ENCODE data around the gene KIRREL3.
"Not testable (repeated sequence)": the region's sequence is repeated elsewhere in the genome, so short reads cannot be mapped to it uniquely, and the experiment has no call there.

Gene KIRREL3

DNA sequence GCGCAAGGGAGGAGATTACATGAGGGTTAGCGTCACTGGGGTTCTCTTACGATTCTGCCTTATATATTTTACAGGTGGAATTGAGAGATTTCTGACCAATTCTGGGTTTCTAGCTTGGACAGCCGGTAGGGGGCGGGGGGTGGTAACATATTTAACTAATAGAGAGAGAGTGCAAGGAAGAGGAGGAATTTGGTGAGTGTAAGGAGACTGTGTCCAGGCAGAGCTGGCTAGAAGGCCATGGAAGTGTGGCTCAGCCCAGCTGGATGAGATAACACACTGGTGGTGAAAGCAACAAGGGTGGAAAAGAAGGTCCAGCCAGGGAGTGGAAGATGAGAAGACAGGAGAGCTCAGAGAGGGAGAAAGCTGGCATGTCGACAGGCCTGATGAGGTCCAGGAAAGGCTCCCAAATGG is 588.6 kb downstream of the KIRREL3 start:
- no peak for DNase-seq (ENCODE audit: low read depth in 1 of 2, low spot score in 1 of 2)

DNA sequence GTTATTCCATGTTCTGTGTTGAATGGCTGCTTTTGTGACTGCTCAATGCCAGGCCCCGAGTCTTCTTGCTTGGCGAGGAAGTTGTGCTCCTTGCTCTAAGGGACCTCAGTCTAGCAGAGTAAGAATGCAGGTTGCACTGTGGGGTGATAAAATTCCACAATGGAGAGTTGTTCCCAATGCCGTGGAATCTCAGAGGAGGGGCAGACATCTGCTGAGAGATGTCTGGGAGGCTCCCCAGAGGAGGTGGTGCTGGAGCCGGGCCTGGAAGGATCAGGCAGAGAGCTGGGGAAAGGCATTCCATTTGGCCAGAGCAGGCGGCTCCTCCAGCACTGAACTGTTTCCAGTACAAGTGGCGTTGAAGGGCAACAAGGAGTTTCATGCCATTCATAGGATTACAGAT is 589.9 kb downstream of the KIRREL3 start:
- no peak for DNase-seq (ENCODE audit: low read depth in 1 of 2, low spot score in 1 of 2)

DNA sequence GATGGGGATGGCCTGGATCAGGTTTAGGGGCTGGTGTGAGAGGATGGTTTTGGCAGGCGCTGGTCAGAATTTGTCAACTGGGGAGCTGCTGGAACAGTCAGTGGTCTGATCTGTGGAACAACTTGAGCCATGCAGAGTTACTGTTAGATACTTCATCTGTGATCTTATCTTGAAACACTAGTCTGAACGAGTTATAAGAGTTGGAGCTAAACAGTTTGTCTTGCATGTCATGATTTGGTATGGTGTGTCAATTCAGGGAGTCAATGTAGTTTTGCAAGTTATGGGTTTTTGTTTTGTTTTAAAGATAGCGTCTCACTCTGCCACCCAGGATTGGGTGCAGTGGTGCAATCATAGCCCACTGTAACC is 591.0 kb downstream of the KIRREL3 start:
- no peak for DNase-seq (ENCODE audit: low read depth in 1 of 2, low spot score in 1 of 2)

DNA sequence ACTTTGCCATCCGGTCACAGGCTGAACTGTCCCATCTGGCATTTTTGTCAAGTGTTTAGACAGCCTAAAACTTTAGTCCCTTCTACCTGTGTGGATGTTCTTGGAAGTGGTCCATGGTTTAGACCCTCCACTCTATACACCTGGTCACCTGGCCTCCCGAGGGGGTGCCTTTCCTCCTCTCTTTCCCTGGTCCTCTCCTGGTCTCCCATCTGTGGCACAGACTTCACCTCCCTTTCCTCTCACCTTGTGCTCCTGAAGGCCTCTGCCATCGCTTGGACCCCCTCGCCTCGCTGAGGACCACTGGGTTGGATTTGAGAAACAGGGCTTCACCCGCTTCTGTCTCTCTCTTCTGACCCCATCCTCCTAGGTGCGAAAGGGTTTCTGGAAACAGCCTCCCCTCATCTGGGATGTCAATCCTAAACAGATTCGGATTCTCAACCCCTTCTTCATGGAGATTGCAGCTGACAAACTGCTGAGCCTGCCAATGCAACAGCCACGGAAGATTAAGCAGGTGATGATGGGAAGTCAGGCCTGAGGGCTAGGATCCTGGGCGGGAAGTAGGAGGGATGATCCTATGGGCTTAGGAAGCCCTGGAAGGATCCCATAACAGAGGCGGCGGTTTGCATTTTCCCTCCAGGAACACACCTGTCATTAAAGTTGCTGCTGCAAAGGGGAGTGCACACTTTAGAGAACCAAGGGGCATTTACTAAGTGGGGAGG is 591.5 kb downstream of the KIRREL3 start:
- DNase-seq (ENCODE audit: low read depth in 1 of 2, low spot score in 1 of 2): no peak

DNA sequence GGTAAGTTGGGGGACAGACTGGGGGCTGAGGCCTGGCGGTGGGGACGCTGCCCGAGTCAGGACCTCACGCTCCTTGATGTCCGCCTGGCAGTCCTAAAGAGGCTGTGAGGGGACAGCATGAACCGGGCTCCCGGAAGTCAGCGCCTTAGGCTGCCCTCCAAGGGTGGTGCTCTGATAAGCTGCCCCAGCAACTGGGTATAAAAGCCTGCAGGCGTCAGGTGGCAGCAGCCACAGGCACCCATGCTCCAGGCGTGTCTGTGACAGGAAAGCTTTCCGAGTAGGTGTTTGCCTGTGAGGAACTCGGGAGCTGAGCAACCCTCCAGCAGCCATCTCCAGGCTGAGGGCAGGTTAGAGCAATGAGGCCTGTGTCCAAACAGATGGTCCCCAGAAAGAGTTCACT is 592.1 kb downstream of the KIRREL3 start:
- DNase-seq (ENCODE audit: low read depth in 1 of 2, low spot score in 1 of 2): no peak

DNA sequence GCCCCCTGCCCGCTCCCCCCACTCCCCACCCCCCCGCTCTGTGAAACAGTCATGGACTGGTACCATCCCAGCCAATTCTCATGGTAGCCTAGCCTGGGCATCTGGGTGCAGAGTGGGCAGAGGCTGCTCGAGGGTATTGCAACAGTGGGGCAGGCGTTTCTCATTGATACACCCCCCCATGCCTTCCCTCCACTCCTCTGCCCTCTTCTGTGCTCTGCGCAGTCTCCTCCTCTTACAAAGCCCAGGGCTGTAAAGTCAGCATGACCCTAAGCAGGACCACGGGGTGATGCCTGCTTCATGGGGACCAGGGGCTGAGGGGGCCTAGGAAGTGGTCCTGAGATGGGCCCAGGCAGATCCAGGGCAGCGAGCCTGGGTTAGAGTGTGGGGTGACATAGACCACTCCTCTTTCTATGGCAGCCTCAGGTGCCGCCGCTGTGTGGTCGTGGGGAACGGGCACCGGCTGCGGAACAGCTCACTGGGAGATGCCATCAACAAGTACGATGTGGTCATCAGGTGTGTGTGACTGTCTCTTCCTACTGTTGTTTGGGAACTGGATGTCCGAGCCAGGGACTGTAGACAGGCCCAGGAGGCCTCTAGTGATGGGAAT is 592.8 kb downstream of the KIRREL3 start:
- no peak for DNase-seq (ENCODE audit: low read depth in 1 of 2, low spot score in 1 of 2)

DNA sequence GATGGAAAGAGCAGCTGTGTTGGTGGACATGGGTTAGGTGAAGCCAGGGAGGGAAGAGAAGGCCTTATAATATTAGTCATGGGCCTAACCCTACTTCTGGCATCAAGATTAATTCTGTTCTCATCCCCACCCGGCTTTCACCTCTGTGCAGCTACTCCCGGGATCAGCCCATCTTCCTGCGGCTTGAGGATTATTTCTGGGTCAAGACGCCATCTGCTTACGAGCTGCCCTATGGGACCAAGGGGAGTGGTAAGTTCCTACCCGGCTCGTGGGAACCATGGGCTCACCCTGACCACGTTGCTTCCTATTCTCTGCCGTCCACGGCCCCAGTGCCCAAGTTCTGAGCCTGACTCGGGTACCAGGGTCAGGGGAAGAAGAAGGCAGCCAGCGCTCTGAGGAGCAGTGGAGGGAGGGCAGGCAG is 593.5 kb downstream of the KIRREL3 start:
- no peak for DNase-seq (ENCODE audit: low read depth in 1 of 2, low spot score in 1 of 2)

DNA sequence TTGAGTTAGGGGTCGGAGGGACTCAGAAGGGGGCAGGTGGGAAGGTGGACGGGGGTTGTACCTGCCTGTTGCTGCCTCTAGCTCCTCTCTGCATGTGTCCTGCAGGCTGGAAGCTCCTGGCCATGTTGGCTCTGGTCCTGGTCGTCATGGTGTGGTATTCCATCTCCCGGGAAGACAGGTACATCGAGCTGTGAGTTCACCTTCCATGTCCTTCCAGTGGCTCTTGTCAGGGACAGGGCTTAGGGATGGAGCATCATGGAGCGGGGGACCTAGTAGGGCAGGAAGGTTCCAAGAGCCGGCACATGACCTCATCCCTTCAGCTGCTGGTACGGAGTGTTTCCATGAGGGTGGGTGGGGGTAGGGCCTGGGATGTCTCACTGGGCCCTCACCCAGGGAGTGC is 594.2 kb downstream of the KIRREL3 start:
- no peak for DNase-seq (ENCODE audit: low read depth in 1 of 2, low spot score in 1 of 2)

DNA sequence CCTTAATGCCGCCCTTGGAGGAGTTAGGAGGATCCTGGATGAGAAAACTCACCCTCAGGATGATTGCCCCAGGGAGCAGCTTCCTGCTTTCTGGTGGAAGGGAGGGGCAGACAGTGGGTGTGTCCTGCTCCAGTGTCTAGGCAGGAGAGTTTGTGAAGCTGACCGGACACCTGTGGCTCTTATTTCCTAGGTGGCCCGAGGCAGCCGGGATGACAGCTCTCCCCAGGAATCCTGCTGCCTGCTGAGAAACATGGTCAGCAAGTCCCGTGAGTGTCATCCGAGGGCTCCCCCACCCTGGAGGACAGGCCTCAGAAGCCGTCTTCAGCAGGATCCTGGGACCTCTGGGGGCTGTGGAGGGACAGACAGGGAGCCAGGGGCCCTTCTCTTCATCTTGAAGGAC is 594.7 kb downstream of the KIRREL3 start:
- DNase-seq (ENCODE audit: low read depth in 1 of 2, low spot score in 1 of 2): no peak

DNA sequence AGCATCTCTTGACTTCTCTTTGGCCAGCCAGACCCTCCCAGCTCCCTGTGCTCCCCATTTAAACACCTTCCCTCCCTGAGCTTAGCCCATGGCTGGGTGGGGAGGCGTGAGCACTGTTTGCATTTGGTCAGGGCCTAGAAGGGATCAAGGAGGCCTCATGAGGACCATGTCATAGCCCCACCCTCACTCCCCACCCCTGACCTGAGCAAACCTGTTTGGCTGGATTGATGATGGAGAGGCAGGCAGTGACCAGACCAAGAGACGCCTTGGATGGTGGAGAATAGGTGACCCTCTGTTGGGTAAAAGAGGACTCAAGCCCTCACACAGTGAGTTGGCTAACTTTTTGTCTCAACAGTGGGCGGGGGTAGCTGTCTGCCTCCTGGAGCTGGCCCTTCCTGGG is 595.2 kb downstream of the KIRREL3 start:
- DNase-seq (ENCODE audit: low read depth in 1 of 2, low spot score in 1 of 2): no peak

DNA sequence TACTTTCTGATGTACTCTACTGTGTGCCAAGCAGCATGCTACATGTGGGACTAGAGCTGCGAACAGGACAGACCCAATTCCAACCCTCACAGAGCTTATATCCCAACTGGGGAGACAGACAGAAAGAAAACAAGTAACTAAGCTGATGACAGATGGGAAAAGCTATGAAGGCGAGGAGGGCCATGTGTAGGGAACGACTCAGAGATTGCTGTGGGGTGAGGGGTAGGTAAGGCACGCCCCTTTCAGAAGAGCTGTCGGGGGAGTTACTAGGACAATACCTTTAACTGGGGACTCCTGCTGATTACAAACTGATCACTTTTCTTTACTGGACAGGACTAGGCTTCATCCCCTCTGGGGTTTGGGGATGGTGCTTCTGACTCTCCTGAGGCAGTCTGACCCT is 596.2 kb downstream of the KIRREL3 start:
- no peak for DNase-seq (ENCODE audit: low read depth in 1 of 2, low spot score in 1 of 2)

DNA sequence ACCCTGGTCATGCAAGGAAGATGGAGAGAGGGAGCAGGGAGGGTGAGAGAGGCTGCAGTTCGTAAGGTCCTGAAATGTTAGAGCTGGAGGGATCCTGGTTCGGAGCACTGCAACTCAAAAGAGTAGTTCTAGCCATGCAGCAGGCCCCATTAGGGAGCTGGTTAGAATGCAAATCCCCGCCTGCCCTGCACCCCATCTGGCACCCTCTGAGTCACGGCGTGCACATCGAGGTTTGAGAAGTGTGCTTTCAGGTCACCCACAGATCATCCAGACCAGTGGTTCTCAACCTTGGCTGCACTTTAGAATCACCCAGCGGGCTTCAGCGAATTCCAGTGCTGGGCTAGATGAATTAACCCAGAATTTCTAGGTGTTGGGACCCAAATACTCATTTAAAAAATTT is 596.9 kb downstream of the KIRREL3 start:
- no peak for DNase-seq (ENCODE audit: low read depth in 1 of 2, low spot score in 1 of 2)

DNA sequence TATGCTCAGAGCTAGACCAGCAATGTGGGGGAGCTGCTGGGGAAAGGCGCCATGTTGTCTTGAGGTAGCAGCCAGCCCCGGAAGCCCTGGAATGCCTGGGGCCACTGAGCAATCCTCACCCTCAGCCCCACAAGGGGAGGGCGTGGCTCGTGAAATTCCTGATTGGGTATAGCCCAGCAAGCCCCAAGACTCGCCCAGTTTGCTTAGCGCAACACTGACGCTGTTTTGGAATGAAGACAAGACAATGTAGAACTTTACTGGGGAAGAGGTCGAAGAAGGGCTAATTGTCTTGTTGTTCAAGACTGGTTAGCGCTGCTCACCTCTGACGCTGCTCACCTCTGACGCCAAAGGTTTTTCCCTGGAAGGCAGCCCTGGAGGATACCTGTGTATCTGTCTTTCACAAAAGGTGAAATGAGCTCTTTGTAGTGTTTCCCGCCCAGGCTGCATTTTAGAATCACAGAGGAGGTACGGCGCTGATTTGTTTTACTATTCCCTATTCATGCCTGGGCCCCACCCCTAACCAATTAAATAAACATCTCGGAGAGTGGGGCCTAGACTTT is 597.5 kb downstream of the KIRREL3 start:
- no peak for DNase-seq (ENCODE audit: low read depth in 1 of 2, low spot score in 1 of 2)

DNA sequence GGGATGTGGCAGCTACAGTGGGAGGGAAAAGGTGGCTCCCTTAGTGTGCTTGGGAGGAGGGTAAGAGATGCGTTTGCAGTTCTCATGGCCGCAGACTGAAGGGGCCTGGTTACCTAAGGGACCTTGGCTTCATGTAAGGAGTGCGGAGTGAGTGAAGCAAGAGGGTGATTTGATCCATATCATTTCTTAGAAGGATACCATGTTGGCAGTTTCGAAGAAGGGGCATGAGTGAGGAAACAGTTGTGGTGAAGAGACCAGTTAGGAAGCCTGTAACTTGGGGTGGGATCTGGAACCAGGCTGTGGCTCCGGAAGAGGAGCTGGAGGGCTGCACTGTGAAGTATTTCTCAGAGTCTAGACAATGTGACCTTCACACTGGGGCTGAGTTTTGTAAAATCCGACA is 600.1 kb downstream of the KIRREL3 start:
- DNase-seq (ENCODE audit: low read depth in 1 of 2, low spot score in 1 of 2): no peak

DNA sequence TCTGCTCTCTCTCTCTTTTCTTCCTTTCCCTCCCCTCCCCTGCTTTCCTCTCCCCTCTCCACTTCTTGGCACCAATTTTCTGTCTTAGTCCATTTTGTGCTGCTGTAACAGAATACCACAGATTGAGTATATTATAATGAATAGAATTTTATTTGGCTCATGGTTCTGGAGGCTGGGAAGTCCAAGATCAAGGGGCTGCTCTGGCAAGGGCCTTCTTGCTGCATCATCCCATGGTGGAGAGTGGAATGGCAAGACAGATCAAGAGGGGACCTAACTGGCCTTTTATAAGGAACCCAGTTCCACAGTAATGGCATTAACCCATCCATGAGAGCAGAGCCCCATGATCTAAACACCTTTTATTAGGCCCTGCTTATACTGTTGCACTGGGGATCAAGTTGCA is 600.6 kb downstream of the KIRREL3 start:
- DNase-seq (ENCODE audit: low read depth in 1 of 2, low spot score in 1 of 2): no peak

DNA sequence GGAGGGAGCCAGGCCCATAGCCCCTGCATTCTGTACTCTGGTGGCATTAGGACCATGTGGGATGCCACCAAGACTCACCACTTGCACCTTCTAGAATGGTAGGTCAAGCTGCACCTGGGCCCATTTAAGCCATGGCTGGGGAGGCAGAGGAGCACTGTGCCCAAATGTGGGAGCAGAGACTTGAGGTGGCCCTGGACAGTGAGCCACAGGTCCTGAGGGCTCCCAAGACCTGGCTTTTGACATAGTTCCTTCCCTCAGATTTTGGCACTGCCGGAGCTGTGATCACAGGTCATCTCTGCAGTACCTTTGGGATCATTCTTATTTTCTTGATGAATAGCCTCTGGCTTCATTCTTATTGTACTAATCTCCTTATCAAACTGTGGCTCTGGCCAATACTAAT is 601.8 kb downstream of the KIRREL3 start:
- DNase-seq (ENCODE audit: low read depth in 1 of 2, low spot score in 1 of 2): no peak

DNA sequence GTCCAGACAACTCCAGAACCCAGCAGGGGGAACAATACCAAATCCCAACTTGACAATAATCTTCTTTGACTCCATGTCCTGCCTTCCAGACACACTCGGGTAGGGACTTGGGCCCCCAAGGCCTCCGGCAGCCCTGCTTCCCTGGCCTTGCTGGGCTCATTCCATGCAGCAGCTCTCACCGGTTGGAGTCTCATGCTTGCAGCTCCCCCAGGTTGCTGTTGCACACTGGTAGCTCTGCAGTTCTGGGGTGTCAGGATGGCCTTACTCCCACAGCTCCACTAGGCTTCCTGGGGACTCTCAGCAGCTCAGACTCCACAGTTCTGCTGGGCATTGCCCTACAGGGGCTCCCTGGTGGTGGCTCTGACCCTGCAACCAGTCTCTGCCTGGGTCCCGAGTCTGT is 602.3 kb downstream of the KIRREL3 start:
- DNase-seq (ENCODE audit: low read depth in 1 of 2, low spot score in 1 of 2): no peak

DNA sequence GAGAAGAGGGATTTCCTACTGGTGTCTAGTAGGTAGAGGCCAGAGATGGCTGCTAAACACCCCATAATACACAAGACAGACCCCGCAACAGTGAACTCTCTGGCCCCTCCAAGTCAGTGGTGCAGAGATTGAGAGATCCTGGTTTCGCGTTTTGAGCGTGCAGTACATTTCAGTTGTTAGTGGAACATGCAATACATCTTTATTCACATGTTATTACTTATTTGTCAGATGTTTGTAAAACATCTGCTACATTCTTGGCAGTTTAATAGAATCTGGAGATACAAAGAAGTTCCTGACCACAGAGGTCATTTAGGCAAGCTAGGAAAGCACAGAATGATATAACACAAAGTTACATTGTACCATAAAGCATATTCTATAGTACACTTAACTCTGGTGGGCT is 603.6 kb downstream of the KIRREL3 start:
- no peak for DNase-seq (ENCODE audit: low read depth in 1 of 2, low spot score in 1 of 2)

DNA sequence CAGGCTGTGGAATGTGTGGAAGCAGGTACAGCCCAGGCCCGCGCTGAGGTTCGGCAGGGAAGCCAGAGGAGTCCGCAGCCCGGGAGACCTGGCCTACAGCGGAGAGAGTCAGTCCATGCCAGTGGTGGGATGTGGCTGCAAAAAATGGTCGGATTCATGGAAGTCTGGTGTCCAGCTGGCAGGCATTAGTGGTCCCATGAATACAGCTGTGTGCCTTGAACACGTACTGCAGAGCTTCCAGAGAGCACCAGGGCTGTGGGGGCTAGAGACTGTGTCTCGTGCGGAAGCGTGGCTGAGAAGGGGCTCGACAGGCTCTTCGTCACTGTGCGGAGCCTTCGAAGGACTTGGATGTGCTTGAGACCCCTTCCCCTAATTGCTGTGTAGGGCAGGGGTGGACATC is 604.3 kb downstream of the KIRREL3 start:
- not testable (repeated sequence) for DNase-seq (ENCODE audit: low read depth in 1 of 2, low spot score in 1 of 2)

DNA sequence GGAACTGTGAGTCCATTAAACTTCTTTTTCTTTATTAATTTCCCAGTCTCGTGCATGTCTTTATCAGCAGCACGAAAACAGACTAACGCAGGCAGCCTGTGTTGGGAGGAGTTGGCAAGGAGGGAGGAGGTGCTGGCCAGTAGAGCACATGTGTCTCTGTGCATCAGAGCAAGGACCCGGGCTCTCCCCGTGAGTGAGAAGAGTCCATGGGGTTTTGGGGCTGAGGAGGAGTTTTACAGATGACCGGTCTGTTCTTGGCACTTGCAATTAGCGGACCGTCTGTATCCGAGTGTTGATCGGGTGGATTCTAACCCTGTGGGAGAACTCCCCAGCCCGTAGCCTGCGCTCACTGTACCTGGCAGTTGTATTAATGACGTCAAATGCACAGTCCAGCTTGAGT is 604.8 kb downstream of the KIRREL3 start:
- not testable (repeated sequence) for DNase-seq (ENCODE audit: low read depth in 1 of 2, low spot score in 1 of 2)

DNA sequence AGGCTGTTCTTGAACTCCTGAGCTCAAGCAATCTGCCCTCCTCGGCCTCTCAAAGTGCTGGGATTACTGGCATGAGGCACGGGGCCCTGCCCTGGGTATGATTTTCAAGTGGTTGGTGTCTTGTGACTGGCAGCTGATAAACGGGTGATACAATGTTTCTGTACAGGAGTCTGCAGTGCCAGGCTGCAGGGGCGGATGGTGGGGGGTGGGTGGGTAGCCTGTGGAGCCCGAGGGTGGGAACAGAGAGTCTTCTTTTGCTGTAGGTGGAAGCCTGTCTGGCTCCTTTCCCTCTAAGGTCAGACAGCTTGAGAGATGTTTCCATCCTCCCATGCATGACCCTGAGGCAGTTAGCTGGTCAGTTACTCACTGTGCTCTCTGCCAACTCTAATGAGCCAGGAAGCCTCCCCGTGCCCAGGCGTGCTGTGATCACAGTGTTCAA is 605.9 kb downstream of the KIRREL3 start:
- not testable (repeated sequence) for DNase-seq (ENCODE audit: low read depth in 1 of 2, low spot score in 1 of 2)

DNA sequence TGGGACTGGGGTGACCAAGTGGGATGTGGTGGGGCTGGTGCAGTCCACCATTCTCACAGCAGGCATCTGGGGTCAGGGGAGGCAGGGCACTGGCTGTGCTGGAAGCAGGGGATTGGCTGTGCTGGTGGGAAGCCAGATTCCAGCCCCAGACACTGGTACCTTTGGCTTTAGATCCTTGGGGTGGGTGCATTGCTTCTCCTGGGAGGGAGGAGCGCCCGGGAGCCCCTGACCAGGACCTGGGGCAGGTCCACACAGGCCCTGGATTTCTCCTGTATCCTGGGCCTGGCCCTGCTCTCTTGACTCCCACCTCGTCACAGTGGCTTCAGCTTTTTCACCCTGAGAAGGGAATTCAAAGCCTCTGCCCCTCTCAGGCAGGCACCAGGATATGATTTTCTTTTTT is 606.5 kb downstream of the KIRREL3 start:
- no peak for DNase-seq (ENCODE audit: low read depth in 1 of 2, low spot score in 1 of 2)

DNA sequence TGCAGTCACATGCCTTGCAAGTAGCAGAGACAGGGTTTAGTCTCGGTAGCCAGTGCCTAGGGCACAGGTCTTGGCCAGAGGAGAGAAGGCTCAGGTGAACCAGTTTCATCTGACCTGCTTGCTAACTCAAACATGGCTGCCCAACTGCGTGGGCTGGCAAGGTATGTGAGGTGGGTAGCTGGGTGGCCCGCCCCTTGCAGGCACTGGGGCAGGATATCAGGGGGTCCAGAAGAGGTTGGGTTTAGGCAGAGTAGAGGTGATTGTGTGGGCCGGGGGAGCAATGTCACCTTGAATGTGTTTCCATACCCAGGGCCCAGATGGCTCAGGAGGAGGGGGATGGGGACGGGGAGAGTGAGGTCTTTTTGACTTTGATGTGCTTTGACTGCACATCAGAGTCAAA is 607.4 kb downstream of the KIRREL3 start:
- no peak for DNase-seq (ENCODE audit: low read depth in 1 of 2, low spot score in 1 of 2)
